Measurements from ENCODE around the gene OR1F1. TPM values are rescaled to one million over a fixed set of nuclear protein-coding genes. Genes with fewer than 3 reads are reported as not detected.

The OR1F1 gene
- total and polyA plus RNA-seq, 9 of the 15 experiments (the other 6 are each of a cell fraction or from before 2014, with no cell fraction given): 0.15 to 0.61 (median 0.35) TPM; not detected in 3

DNA sequence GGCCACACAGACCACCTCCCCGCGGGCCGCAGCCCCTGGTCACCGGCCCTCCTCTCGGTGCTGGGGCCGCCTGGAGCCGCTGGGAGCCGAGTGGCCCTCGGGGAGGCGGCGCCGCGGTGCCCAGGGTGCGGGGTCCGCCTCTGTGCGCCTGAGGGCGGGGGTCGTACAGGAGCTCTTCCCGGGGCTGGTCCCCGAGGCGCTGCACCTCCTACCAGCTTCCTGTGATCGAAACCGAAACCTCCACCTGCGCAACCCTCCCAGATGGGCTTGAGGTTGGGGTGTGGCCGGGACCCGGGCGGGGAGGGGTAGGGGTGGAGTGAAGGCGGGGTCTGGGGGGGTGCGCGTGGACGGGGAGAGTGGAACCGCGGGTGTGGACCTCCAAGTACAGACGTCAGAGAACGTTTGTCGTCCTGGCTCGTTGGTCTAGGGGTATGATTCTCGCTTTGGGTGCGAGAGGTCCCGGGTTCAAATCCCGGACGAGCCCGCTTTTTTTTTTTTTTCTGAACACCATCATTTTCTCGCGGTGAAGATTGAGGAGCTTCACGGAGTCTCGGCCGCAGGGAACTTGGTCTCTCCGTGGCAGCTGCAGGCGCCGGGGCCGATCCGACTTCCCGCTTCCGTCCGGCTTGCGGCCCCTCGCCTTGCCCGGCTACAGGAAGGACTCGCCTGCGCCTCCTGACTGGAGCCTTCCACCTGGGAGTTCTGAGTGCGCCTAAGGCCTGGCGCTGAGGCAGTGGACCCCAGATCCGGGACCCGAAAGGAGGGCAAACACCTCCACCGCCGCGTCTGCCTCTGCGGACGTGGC, 29.3 kb upstream of the OR1F1 start (continued):
- no peak for TF ChIP-seq NFIX (CRISPR knock-in tag; IDR thresholded peaks at IDR 0.05; ENCODE audit: low read depth)
- TF ChIP-seq MTF1 (CRISPR knock-in tag; IDR thresholded peaks at IDR 0.05; ENCODE audit: borderline replicate concordance): no peak
- TF ChIP-seq, protein P1, sequence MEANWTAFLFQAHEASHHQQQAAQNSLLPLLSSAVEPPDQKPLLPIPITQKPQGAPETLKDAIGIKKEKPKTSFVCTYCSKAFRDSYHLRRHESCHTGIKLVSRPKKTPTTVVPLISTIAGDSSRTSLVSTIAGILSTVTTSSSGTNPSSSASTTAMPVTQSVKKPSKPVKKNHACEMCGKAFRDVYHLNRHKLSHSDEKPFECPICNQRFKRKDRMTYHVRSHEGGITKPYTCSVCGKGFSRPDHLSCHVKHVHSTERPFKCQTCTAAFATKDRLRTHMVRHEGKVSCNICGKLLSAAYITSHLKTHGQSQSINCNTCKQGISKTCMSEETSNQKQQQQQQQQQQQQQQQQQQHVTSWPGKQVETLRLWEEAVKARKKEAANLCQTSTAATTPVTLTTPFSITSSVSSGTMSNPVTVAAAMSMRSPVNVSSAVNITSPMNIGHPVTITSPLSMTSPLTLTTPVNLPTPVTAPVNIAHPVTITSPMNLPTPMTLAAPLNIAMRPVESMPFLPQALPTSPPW (CRISPR knock-in tag; IDR thresholded peaks at IDR 0.05): peak; percentile 97
- TF ChIP-seq, protein P2, sequence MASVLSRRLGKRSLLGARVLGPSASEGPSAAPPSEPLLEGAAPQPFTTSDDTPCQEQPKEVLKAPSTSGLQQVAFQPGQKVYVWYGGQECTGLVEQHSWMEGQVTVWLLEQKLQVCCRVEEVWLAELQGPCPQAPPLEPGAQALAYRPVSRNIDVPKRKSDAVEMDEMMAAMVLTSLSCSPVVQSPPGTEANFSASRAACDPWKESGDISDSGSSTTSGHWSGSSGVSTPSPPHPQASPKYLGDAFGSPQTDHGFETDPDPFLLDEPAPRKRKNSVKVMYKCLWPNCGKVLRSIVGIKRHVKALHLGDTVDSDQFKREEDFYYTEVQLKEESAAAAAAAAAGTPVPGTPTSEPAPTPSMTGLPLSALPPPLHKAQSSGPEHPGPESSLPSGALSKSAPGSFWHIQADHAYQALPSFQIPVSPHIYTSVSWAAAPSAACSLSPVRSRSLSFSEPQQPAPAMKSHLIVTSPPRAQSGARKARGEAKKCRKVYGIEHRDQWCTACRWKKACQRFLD (CRISPR knock-in tag; IDR thresholded peaks at IDR 0.05): no peak
- TF ChIP-seq ZBTB17 (CRISPR knock-in tag; IDR thresholded peaks at IDR 0.05): no peak
- TF ChIP-seq, protein P3, sequence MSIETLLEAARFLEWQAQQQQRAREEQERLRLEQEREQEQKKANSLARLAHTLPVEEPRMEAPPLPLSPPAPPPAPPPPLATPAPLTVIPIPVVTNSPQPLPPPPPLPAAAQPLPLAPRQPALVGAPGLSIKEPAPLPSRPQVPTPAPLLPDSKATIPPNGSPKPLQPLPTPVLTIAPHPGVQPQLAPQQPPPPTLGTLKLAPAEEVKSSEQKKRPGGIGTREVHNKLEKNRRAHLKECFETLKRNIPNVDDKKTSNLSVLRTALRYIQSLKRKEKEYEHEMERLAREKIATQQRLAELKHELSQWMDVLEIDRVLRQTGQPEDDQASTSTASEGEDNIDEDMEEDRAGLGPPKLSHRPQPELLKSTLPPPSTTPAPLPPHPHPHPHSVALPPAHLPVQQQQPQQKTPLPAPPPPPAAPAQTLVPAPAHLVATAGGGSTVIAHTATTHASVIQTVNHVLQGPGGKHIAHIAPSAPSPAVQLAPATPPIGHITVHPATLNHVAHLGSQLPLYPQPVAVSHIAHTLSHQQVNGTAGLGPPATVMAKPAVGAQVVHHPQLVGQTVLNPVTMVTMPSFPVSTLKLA (conservative IDR thresholded peaks at IDR 0.05): peak; percentile 50 to 69
- TF ChIP-seq ZNF780A (CRISPR knock-in tag; IDR thresholded peaks at IDR 0.05): no peak
- no peak for TF ChIP-seq RAD51 (IDR thresholded peaks at IDR 0.05; ENCODE audit: borderline replicate concordance, low read depth)
- TF ChIP-seq CXXC5 (CRISPR knock-in tag; IDR thresholded peaks at IDR 0.05): peak; percentile 87
- TF ChIP-seq HOXB6 (CRISPR knock-in tag; IDR thresholded peaks at IDR 0.05; ENCODE audit: borderline replicate concordance): no peak
- no peak for TF ChIP-seq PRMT5 (CRISPR knock-in tag; IDR thresholded peaks at IDR 0.05)
- no peak for TF ChIP-seq SIN3B (IDR thresholded peaks at IDR 0.05; ENCODE audit: low read depth)
- TF ChIP-seq, protein P4, sequence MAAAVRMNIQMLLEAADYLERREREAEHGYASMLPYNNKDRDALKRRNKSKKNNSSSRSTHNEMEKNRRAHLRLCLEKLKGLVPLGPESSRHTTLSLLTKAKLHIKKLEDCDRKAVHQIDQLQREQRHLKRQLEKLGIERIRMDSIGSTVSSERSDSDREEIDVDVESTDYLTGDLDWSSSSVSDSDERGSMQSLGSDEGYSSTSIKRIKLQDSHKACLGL (CRISPR knock-in tag; IDR thresholded peaks at IDR 0.05; ENCODE audit: borderline replicate concordance, poor library complexity, severe bottlenecking): no peak
- TF ChIP-seq ZBTB1 (CRISPR knock-in tag; IDR thresholded peaks at IDR 0.05; ENCODE audit: borderline replicate concordance, low read depth): no peak; the same call in 1 of the 2 replicates
- TF ChIP-seq SMAD2 (IDR thresholded peaks at IDR 0.05; ENCODE audit: low read depth, low read length): no peak
- TF ChIP-seq MAFG (tag; conservative IDR thresholded peaks at IDR 0.05): no peak
- TF ChIP-seq SRSF7 (optimal IDR thresholded peaks at IDR 0.05; ENCODE audit: low read depth, low read length): no peak
- TF ChIP-seq, protein P5, sequence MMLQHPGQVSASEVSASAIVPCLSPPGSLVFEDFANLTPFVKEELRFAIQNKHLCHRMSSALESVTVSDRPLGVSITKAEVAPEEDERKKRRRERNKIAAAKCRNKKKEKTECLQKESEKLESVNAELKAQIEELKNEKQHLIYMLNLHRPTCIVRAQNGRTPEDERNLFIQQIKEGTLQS (IDR thresholded peaks at IDR 0.05): no peak
- TF ChIP-seq, protein P5 (CRISPR knock-in tag; conservative IDR thresholded peaks at IDR 0.05): peak; percentile 41; the same call in 1 of the 2 replicates
- TF ChIP-seq ZEB2 (IDR thresholded peaks at IDR 0.05): no peak
- TF ChIP-seq ESRRB (CRISPR knock-in tag; IDR thresholded peaks at IDR 0.05; ENCODE audit: borderline replicate concordance): no peak
